NCI-H524 (cell line): ENCODE results near the gene KCTD16.

ENCODE experiments used
- DNase-seq, 2 experiments: peaks; one replicate each; lab custom pipeline; 2025; lab: John Stamatoyannopoulos, UW

Gene KCTD16

DNA sequence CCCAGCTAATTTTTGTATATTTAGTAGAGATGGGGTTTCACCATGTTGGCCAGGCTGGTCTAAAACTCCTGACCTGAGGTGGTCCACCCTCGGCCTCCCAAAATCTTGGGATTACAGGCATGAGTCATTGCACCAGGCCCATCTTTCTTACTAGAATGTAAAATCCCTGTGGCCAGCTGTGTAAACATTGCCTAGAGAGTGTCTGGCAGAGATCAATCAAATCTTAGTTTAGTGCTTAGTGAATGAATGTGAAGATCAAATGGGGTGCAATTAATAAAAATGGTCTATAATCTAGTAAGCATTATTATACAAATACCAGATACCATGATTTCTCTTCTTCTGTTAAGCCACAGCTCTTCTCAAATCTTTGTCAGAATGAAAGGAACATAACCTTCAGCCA is 289.9 kb downstream of the KCTD16 start:
- no peak for DNase-seq

DNA sequence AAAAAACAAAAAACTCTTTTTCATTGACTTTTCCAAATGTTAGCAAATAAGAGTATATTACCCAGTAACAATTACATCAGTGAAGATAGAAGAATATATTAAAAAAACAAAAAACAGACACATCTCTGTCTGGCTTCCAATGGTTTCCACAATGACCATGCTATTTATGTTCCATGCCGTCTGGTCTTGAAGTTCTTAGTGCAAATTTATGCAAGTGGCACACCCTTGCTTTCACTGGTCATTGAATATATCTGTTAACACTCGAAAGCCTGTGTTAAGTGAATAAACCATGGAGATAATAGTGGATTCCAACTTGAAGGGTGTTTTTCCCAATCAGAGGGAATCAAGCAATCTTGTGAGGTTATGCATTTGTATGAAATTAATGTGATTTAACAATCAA is 291.9 kb downstream of the KCTD16 start:
- DNase-seq, result no peak

DNA sequence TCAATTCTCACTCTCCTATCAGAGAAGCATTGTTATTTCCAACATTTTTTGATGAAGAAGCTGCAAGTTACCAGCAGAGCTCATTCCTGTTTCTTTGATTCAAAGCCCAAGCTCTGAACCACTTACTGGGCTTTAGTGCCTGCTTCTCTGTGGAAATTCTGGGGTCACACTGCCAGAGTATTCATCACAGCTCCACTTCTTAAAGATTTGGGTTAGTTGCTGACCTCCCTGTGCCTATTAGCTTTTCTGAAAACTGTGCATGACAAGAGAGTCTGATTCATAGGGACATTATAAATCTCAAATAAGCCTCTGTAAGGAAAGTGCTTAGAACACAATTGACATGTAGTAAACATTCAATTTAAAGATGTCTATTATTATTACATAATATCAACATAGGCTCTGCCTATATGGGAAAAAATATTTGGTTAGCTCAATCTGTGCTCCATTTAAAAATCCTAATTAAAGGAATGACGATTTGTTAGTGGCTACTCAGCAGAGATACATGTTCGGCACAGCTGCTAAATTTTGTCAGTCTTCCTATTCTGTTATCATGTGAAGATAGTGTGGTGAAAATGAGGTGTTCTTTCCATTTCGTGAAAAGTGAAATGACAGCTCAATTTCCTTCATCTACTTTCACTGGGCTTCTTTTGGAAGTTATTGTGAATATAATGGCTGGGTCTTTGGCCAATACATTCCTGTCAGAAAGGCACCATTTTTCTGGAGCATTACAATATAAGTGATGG is 293.0 kb downstream of the KCTD16 start:
- DNase-seq, result no peak

DNA sequence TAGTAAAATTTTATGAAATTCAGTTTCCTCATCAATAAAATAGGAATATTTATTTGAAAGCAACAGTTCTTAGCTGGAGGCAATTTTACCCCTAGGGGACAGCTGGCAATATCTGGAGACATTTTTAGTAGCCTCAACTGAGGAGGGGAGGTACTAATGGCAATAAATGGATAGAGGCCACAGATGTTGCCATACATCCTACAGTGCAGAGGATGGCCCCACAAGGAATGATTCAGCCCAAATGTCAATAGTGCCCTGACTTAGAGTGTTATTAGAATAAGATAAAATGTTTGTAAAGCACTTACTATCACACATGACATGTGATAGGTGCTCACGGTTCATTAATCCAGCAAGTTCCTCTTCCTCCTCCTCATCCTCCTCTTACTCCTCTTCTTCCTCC is 293.6 kb downstream of the KCTD16 start:
- peak in 1 of 2 experiments; percentile 12 for DNase-seq

DNA sequence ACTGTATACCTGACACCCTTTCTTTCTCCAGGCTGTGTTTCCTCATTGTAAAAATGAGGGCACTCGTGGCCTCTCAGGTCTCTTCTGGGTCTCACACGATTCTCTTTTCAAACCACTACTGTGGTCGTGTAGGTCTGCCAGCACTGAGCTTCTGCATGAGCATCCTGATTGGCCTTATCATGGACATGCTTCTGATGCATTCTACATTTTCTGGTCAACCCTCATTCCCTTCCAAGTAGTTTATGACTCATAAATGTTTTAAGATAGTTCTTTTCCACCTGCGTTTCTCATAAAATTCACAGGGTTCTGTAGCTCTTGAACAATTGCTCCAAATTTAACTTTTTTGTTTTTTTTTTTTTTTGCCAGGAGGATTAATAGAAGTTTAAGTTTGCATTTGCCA is 294.8 kb downstream of the KCTD16 start:
- no peak for DNase-seq

DNA sequence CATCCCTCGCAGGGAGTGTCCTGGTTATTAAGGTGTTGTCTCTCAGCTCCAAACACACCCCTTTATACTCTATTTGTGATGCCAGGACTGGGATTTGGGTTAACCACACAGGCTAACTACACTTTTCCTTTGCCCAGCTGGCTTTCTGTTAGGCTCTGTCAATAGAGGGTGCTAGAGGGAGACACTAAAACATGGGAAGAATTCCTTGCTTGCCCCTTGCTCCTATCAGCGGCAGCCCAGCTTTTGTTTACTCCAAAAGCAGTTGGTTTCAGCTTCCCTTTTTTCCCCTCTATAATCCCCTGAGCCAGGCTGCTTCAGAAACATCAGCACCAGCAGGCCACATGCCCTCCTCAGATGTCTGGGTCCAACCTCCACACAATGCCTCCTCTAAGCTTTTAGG is 297.1 kb downstream of the KCTD16 start:
- DNase-seq, result peak; percentile 84 to 94

DNA sequence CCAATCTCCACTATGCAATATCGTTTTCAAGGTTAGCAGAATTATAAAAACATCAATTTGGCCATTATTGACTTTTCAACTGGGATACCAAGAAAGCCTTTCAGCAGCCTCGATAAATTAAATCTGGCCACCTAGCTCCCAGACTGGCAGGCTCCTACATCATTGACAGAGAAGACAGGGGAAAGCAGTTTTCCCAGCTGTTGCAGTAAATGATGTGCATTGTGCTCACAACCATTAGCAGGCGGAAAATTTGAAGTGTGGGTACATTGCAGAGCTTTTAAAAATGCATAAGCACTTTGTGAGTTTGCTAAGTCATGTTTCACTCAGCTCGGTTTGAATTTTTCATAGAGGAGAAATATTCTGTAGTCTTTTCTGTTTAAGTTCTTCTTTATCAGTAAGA is 297.9 kb downstream of the KCTD16 start:
- peak; percentile 15 to 48 for DNase-seq

DNA sequence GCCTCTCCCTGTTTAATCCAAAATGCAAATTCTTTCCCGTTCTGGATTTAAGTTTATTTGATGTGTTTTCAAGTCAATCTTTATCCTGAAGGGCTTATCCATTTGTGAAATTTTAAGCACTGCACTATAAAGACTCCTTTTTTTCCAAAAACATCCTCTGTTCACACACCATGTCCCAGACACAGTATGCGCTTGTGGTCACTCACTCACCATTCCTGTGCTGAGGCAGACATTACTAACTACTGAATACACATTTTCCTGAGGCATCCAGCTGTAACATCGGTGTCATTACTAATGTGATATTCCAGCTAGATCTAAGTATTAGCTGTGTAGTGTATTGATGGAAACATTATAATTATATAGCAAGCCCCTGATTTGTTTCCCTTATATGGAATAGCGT is 298.4 kb downstream of the KCTD16 start:
- DNase-seq, result no peak

DNA sequence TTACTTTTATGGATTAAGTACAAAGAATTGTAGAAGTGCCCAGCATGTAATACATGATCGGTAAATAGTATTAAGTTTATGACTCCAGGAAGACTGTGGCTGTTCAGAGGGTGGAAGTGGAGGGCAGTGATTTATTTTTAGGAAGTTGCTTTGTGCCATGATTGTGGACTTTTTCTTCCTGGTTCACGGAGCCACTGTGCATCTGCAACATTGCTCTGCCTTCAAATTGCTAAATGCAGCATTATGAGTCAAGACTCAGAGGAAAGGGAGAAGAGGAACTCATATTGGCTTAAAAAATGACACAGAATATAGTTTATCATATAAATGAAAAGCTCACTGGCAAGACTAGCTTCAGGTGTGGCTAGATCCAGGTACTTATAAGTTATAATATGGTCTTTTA is 301.5 kb downstream of the KCTD16 start:
- DNase-seq, result no peak

DNA sequence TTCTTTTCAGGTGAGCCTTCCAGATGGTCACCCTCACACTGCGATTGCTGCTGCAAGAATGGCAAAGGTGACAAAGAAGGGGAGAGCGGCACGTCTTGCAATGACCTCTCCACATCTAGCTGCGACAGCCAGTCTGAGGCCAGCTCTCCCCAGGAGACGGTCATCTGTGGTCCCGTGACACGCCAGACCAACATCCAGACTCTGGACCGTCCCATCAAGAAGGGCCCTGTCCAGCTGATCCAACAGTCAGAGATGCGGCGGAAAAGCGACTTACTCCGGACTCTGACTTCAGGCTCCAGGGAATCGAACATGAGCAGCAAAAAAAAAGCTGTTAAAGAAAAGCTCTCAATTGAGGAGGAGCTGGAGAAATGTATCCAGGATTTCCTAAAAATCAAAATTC is 303.0 kb downstream of the KCTD16 start:
- DNase-seq, result no peak

DNA sequence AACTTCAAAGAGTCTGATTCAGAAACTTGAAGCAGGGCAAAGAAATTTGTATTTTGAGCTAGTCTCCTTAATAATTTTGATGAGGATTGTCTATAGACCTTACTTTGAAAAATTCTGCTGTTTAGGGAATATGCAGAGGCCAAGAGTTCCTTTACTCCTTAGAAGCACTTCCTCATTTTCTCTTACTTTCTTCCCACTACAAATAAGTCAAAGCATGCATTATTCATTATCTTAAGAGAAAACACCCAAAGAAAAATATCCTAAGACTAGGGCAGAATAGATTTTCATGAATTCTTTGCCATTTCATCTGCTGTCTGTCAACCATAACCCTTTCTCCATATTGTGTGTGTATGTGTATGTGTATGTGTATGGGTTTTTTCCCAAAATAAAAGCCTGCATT is 307.9 kb downstream of the KCTD16 start:
- DNase-seq, result no peak

DNA sequence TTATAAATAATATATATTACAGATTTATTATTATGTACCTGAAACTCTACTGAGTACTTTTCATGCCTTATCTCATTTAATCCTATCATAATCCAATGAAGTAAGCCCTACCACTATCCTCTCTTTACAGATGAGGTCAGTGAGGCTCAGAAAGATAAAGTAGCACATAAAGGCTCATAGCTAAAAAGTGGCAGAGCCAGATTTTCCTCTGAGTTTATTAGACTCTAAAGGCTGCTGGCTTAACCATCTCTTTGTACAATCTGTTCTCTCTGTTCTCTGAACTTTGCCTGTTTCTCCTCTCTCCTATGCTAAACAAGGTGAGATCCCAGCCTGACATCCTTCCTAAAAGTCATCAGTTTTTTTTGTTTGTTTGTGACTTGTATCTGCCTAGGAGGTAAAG is 311.2 kb downstream of the KCTD16 start:
- DNase-seq, result peak in 1 of 2 experiments; percentile 9

DNA sequence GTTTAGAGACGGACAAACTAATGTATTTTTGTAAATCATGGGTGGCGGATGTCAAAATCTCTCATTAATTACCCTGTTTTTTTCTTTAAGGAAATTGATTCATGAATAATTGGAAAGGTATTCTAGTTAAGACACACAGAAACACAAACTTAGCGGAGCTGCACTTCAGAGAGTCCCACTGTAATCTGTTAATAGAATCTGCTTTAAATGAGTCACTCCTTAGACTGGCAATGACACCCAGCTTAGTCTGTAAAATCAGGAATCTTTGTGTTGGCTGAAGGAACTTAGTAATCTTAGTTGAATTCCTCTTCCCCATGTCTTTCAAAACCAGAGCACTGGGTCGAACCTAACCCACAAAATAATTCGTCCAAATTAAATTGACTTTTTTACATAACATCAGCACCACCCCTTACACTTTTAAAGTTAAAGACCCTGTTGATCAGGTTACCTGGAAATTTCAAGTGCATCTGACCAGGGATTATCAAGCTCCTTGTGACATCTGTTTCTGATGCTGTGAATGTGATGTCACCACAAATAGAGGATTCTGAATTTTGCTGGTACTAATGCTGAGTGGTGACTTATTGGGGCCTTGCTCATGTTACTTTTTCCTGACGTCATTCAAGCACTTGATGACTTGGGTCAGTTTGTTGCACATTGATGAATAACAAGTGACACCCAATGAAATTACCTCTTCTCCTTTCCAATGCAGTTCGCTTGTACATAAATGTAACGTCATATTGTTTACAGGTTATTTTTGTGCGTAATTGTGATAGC is 313.6 kb downstream of the KCTD16 start:
- DNase-seq, result peak; percentile 34 to 68

DNA sequence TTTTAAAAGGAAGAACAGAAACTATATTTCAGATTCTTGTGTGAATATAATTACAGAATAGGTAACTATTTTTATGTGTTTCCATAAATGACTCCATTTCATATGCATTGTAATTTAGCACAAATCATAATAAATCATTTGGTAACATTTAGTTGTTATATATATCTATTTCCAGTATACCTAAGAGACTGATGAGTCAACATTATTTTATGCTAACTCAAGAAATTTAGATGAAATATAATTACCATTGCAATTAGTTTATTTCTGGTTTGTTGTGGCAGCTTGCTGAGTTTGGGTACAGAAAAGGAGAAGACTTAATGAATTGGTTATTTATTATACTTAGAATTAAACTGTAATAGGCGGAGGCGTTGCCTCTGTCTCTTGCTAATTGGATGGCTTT is 314.9 kb downstream of the KCTD16 start:
- no peak for DNase-seq

DNA sequence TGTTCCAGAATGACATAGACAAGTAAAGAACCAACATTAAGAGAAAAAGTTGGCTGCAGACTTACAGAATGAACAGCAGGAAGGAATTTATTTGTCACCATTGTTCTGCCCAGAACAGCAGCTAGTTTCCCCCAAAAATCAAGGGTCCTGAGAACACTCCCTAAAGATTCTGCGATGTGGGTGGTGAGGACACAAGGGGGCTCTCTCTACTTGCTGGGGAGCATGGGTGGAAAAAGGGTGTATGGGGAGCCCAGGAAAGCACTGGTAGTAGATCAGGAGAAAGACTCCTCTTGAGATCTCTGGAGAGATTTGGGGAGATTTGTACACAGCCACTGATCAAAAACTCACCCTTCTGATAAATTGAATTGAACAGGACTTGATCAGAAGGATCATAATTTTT is 316.5 kb downstream of the KCTD16 start:
- no peak for DNase-seq

DNA sequence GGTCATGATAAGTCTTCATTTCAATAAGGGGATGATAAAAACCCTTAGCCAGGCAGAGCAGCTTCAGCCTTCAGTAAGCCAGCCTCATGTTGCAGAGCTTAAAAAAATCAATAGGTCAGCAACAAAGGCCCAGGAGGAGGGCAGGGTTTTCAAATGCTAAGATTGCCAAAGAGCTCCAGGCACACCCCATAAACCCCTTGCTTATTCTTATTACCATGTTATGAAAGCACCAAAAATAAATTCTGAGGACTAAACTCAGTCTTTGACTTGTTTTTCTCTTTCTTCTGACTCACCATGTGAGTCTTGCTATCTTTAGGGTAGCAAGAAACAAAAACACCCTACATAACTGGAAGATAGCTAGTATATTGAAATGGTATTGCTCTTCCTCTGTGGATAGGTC is 317.1 kb downstream of the KCTD16 start:
- DNase-seq, result no peak

DNA sequence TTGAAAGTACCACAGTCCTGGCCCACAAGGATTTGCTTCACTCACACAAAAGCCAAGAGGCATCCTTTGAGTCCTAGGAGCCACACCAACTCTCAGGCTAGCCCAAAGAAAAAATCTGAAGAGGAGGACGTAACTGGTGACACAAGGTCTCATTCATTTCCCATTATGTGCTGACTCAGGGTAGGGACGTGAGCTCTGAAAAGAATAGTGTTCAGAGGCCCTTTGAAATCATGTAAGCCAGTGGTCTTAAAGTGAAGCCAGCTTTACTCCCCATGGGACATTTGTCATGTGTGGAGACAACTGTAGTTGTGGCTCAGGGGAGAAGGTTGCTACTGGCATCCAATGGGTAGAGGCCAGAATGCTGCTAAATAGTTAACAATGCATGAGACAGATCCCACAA is 332.4 kb downstream of the KCTD16 start:
- DNase-seq, result no peak

DNA sequence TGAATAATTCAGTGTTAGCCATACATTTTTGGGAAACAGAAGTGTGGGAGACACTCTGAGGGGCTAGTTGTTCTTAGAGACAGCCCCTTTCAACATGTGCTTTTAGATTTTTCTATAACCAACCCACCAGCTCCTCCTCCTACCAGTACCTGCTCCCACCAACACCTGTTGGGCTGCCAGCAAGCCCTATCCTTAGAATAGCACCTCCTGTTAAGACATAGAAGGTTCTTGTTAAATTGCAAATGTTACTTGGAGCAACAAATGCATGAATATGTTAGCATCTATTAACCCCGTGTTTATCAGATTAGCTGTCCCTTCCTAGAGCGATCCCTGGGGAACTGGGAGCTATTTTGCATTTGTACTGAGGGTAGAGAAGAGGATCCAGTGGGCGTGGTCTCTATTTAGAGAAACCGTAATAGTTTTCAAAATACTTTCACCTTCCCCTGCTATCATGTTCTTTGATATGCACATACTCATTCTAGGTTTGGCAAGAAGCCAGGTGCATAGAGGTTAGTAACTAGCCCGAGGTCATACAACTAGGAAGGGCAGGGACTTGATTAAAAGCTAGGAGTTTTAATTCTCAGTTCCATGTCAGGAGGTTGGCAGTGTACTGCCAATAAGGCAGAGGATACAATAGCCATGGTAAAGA is 334.4 kb downstream of the KCTD16 start:
- no peak for DNase-seq

DNA sequence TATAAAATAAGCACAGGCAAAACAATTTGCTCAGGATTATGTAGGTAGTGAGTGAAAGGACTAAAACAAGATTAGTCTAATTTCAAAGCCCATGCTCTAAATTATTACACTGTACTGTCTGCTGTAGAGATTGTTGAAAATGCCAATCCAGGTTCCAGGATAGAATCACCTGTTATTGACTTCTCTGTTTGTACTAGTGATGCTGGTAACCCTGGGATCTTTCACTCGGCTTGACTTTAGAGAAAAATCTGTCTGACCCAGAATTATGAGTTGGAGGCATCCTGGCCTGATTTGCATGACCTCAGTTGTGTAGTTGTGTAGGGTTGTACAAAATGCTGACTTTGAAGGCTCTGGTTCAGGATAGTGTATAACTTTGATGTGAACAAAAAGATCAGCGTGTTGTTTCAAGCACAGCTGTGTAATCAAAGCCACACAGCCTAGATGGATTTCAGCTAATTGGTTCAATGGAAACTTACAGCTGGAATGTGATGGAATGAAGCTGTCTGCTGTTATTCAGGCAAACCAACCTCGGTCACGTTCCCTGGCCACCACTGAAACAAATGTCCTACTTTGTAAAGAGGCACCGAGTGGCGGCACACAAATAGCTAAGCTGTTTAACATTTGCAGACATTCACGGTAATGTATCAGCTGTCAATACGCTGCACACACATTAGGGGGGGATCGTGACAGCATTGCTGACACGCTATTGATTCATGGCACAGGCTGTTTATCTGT is 340.3 kb downstream of the KCTD16 start:
- DNase-seq, result no peak

DNA sequence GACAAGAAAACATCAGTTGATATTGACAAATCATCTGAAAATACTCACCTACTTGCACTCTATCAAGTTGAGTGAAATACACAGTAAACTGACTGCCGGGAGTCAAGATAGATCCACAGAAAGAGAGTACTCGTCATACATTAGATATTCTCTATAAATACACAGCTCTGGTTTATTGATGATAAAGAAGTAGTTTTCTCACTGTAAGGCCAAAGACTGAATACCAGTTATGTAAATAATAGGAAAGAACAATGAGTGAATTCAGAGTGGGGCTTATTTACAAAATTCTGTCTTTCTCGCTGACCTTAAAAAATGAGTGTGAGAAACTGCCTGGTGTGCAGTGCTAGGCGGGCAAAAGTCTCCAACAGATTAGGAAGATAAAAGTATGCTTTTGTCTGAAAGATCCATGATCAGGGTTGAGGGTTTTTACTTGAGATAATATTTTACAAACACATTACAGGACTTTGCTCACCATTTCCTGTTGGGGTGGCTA is 341.0 kb downstream of the KCTD16 start:
- no peak for DNase-seq

DNA sequence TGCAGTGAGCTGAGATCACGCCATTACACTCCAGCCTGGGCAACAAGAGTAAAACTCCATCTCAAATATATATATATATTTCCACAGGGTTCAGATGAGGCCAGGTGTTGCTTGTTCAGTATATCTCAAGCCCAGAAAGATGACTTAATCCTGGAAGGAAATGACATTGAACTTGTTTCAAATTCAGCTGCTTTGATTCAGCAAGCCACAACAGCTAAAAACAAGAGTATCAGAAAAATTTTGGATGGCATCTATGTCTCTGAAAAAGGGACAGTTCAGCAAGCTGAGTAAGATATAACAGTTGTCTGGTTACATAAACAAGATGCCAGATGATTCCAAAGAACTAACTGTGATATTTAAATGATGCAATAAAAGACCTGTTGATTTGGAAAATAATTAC is 352.0 kb downstream of the KCTD16 start:
- no peak for DNase-seq

DNA sequence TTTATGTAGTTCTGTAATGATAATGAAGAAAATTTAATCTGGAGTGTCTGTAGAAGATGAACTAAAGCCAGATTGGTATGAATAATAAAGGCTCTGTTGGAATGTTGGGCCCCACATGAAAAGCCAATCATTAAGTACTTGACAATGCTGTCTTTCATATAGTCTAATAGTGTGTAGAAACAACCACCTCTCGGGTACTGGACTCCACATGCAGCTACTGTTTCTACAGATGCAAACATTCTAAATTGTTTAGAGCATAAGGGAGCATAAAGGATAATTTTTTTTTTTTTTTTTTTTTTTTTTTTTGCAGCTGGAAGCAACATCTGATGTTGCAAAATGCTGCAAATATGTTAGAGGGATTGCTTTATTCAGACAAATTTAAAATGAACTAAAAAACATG is 354.3 kb downstream of the KCTD16 start:
- peak in 1 of 2 experiments; percentile 5 for DNase-seq
